Caco-2 (cell line): ENCODE results near the gene LEKR1. TPM values are rescaled to one million over a fixed set of nuclear protein-coding genes. Genes with fewer than 3 reads are reported as not detected.

Experiments
- BruUV-seq: library from RNA; stranded (reverse); fragments of 400-500 nt; replicated peaks from 2 replicates; lab custom pipeline; 2021; lab: Mats Ljungman, UMichigan
- CTCF ChIA-PET: fragments of 300-600 bp; sonication (Branson Sonifier 250); formaldehyde crosslinking; loops from one replicate; lab custom pipeline; 2022; ENCODE audit warnings: antibody characterized with exemption; lab: Charles Lee
- POLR2A ChIA-PET: fragments of 300-600 bp; sonication (Branson Sonifier 250); formaldehyde crosslinking; loops from one replicate; lab custom pipeline; 2022; ENCODE audit warnings: antibody characterized with exemption; lab: Charles Lee
- DNase-seq, 2 experiments: peaks; one replicate each; pipeline versions ENCODE4 v3.0.0 to v3.0.0-alpha.2; 2020 to 2022
- H3K27me3 ChIP-seq: replicated peaks from 2 replicates; pipeline ENCODE4 v1.6.0; 2011; ENCODE audit warnings: low read length; ENCODE audit not compliant: control insufficient read depth, insufficient read depth
- H3K36me3 ChIP-seq: 2 replicates; pipeline ENCODE4 v1.5.1; 2011; ENCODE audit warnings: low read length; ENCODE audit not compliant: control insufficient read depth, insufficient read depth
- H3K4me1 ChIP-seq: fragments of 250-450 bp; sonication (Bioruptor Pico); 2 replicates; pipeline ENCODE4 v1.5.1; 2020; ENCODE audit warnings: mild to moderate bottlenecking
- H3K4me3 ChIP-seq: 2 replicates; pipeline ENCODE4 v1.5.1; 2011; ENCODE audit warnings: low read depth, mild to moderate bottlenecking, control low read depth, low read length
- H3K9me3 ChIP-seq: fragments of 250-450 bp; sonication (Bioruptor Pico); 2 replicates; pipeline ENCODE4 v1.5.1; 2020; ENCODE audit warnings: mild to moderate bottlenecking, moderate library complexity
- H3K27ac Mint-ChIP-seq: one replicate; pipeline ENCODE4 v1.8.0; 2022; ENCODE audit warnings: mixed read lengths; ENCODE audit not compliant: unreplicated experiment
- H3K27me3 Mint-ChIP-seq: one replicate; pipeline ENCODE4 v1.8.0; 2022; ENCODE audit warnings: mixed read lengths; ENCODE audit not compliant: insufficient read depth, unreplicated experiment
- H3K36me3 Mint-ChIP-seq: one replicate; pipeline ENCODE4 v1.8.0; 2022; ENCODE audit warnings: mild to moderate bottlenecking, mixed read lengths; ENCODE audit not compliant: insufficient read depth, unreplicated experiment
- H3K4me1 Mint-ChIP-seq: one replicate; pipeline ENCODE4 v1.8.0; 2022; ENCODE audit warnings: low read depth, mixed read lengths; ENCODE audit not compliant: unreplicated experiment
- H3K4me3 Mint-ChIP-seq: one replicate; pipeline ENCODE4 v1.8.0; 2022; ENCODE audit warnings: mild to moderate bottlenecking, moderate library complexity, mixed read lengths; ENCODE audit not compliant: unreplicated experiment
- H3K9me3 Mint-ChIP-seq: one replicate; pipeline ENCODE4 v1.8.0; 2022; ENCODE audit warnings: mixed read lengths; ENCODE audit not compliant: unreplicated experiment
- intact Hi-C: fragments of 100-400 bp; cut with micrococcal nuclease; formaldehyde crosslinking; loops from one replicate; pipeline ENCODE4 v1.10.0; 2022; ENCODE audit not compliant: unreplicated experiment
- total RNA-seq: library from RNA; stranded (reverse); gene quantifications from 2 replicates; pipeline ENCODE4 v1.2.3, GENCODE V29; 2022
- TF ChIP-seq, protein P1 (sequence below), 2 experiments: fragments of 200-600 bp in 1 of 2; IDR thresholded peaks; 1 replicate in 1 of 2; 2 replicates in 1 of 2; pipeline versions ENCODE4 v1.5.1 to v1.8.0; 2011 to 2022; ENCODE audit warnings: antibody characterized with exemption in 1 of 2, control low read depth in 1 of 2, inconsistent platforms in 1 of 2, low read depth in 1 of 2, low read length in 1 of 2, mild to moderate bottlenecking in 1 of 2, moderate library complexity in 1 of 2; ENCODE audit not compliant: insufficient read depth in 1 of 2, severe bottlenecking in 1 of 2, unreplicated experiment in 1 of 2

Gene LEKR1
- total RNA-seq, 1 experiment from 2014 or later, result 1.6 TPM

DNA sequence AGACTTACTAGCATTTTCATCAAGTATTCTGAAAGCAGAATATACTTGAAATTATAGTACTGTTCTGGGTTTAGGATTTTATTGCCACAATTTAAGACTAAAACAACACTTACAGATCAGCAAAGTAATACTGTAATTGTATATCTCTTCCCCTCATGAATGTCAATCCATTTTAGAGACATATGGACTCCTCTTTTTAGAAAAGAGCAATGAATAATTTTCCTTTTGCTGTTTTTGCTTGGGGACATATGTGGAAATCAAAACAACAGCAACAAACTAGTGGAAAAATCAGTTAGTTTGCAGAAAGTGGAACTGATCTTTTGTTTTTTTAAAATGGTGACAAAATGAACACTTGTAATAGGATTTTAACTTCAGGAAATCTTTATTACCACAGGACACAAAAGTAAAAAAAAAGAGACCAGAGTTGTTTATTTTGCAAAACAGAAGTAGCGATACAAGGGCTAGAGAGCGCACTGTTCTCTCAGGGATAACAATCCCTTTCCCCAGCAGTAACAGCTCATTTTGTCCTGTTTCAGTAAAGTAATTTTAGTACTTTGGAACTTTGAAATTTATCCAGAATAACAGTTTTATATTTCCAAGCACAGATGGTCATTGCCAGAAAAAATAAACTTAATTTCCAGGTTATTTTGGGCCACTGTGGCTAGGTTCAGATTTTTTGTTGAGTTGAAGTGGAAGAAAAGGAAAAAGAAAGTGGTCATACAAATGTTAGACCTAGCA, 17.1 kb downstream of the LEKR1 start:
- no peak overlapping the region for H3K27ac Mint-ChIP-seq
- Histone ChIP-seq H3K36me3 (no peaks in the 10 kb centered on the region), H3K27me3 (no peaks in the 10 kb centered on the region), H3K9me3 (no peaks in the 10 kb centered on the region), H3K4me1 (peaks cover 17% of the 10 kb centered on the region), H3K4me3 (no peak overlapping the region)
- H3K4me3 Mint-ChIP-seq, result no peak overlapping the region
- no peaks in the 10 kb centered on the region for H3K9me3 Mint-ChIP-seq
- no peak for DNase-seq
- no peaks in the 10 kb centered on the region for H3K27me3 Mint-ChIP-seq
- no peaks in the 10 kb centered on the region for H3K36me3 Mint-ChIP-seq
- ChIA-PET POLR2A (no interaction called here), CTCF (no interaction called here)
- peaks cover 14% of the 10 kb centered on the region for H3K4me1 Mint-ChIP-seq
- intact Hi-C loops, result no loop called here
- BruUV-seq, result no TSS peak
- TF ChIP-seq, protein P1, sequence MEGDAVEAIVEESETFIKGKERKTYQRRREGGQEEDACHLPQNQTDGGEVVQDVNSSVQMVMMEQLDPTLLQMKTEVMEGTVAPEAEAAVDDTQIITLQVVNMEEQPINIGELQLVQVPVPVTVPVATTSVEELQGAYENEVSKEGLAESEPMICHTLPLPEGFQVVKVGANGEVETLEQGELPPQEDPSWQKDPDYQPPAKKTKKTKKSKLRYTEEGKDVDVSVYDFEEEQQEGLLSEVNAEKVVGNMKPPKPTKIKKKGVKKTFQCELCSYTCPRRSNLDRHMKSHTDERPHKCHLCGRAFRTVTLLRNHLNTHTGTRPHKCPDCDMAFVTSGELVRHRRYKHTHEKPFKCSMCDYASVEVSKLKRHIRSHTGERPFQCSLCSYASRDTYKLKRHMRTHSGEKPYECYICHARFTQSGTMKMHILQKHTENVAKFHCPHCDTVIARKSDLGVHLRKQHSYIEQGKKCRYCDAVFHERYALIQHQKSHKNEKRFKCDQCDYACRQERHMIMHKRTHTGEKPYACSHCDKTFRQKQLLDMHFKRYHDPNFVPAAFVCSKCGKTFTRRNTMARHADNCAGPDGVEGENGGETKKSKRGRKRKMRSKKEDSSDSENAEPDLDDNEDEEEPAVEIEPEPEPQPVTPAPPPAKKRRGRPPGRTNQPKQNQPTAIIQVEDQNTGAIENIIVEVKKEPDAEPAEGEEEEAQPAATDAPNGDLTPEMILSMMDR (IDR thresholded peaks at IDR 0.05; ENCODE audit: insufficient read depth in 1 of 2, low read depth in 1 of 2, low read length in 1 of 2, severe bottlenecking in 1 of 2, unreplicated experiment in 1 of 2), result no peak

DNA sequence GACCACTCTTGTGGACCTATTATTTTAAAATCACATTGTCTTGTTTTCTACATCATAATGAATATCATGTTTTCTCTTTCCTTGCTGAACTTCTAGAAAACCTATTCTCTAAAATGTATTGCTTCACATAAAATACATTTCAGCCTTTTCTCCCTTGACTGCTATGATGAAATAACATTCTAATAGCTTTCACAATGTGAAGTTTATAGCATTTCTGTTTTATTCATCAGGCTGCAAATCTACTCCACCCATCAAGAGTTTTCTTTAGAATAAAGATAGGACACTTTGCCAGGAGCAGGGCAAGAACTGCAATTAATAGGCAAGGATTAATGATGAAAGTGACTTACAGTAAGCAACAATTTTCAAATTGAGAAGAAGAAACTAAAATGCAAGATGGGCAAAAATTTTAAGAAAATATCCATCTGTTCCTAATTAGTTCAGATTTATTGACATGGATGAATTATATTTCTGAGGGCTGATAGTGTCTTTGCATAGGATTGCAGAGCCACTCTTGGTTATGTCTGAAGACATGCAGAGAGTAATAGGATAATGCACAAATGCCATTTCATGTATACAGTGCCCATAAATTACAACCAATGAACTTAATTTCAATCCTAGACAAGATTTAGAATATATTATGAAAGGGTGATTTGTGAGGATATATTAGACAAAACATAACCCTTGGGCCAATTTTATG, 21.7 kb downstream of the LEKR1 start:
- no peaks in the 10 kb centered on the region for H3K4me1 ChIP-seq
- no peaks in the 10 kb centered on the region for H3K9me3 Mint-ChIP-seq
- H3K27me3 ChIP-seq, result no peaks in the 10 kb centered on the region
- no TSS peak for BruUV-seq
- intact Hi-C loops, result no loop called here
- H3K4me1 Mint-ChIP-seq, result no peaks in the 10 kb centered on the region
- POLR2A ChIA-PET, result no interaction called here
- H3K36me3 Mint-ChIP-seq, result no peaks in the 10 kb centered on the region
- DNase-seq, result no peak
- H3K4me3 ChIP-seq, result no peak overlapping the region
- no peak overlapping the region for H3K4me3 Mint-ChIP-seq
- H3K9me3 ChIP-seq, result no peaks in the 10 kb centered on the region
- TF ChIP-seq, protein P1 (IDR thresholded peaks at IDR 0.05; ENCODE audit: insufficient read depth in 1 of 2, low read depth in 1 of 2, low read length in 1 of 2, severe bottlenecking in 1 of 2, unreplicated experiment in 1 of 2), result no peak
- H3K27ac Mint-ChIP-seq, result no peak overlapping the region
- no peaks in the 10 kb centered on the region for H3K27me3 Mint-ChIP-seq
- no peaks in the 10 kb centered on the region for H3K36me3 ChIP-seq
- CTCF ChIA-PET, result no interaction called here

DNA sequence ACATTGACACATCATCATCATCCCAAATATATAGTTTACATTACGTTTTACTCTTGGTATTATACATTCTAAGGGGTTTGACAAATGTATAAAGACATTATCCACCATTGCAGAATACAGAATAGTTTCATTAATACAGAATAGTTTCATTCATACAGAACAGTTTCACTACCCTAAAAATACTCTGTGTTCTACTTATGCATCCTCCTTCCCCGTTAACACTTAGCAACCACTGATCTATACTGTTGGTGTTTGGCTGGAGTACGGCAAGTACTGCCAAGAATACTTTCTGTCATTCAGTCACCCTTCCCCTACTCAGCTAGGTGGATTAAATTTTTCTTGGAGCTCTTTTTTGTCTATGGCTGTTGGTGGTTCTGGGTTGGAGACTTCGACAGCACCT, 33.4 kb downstream of the LEKR1 start:
- Mint-ChIP-seq H3K4me3 (no peak overlapping the region), H3K27ac (no peak overlapping the region), H3K9me3 (no peaks in the 10 kb centered on the region), H3K36me3 (no peaks in the 10 kb centered on the region), H3K4me1 (no peaks in the 10 kb centered on the region), H3K27me3 (no peaks in the 10 kb centered on the region)
- ChIA-PET CTCF (no interaction called here), POLR2A (no interaction called here)
- Histone ChIP-seq H3K4me3 (no peak overlapping the region), H3K9me3 (no peaks in the 10 kb centered on the region), H3K36me3 (no peaks in the 10 kb centered on the region), H3K27me3 (no peaks in the 10 kb centered on the region), H3K4me1 (no peaks in the 10 kb centered on the region)
- intact Hi-C loops, result no loop called here
- TF ChIP-seq, protein P1 (IDR thresholded peaks at IDR 0.05; ENCODE audit: insufficient read depth in 1 of 2, low read depth in 1 of 2, low read length in 1 of 2, severe bottlenecking in 1 of 2, unreplicated experiment in 1 of 2), result no peak
- DNase-seq, result no peak
- no TSS peak for BruUV-seq
